Activated naive CD4-positive, alpha-beta T cell treated with anti-CD3 and anti-CD28 coated beads, Interleukin-2, amount 50 U/mL, for 16 hours (primary cell): ENCODE results near the gene ZNF888.
A peak's percentile ranks its signal among the peaks of the same experiment; 100 is the strongest.
"Not testable (repeated sequence)": the region's sequence is repeated elsewhere in the genome, so short reads cannot be mapped to it uniquely, and the experiment has no call there.

Experiments used
- DNase-seq: peaks from one replicate; pipeline ENCODE4 v3.0.0-alpha.2; 2020

The ZNF888 gene

GRCh38 chr19:52922841-52923777 lies at the start of gene ZNF888:
ZNF888 (minus strand) TSS chr19:52923428; CDS start chr19:52917873, 5,555 bp downstream.
- DNase-seq, result peak; percentile 74

- no peak for DNase-seq
These were observed 44.5 kb upstream of the ZNF888 start for GRCh38 chr19:52967772-52968171.

- DNase-seq, result peak; percentile 15
These were observed 40.0 kb upstream of the ZNF888 start for GRCh38 chr19:52963247-52963618.

- DNase-seq, result peak; percentile 99
These were observed 39.4 kb upstream of the ZNF888 start, which contains the start of gene ZNF816 for GRCh38 chr19:52962394-52963246. ZNF816 (minus strand) TSS chr19:52962881; CDS start chr19:52956089, 6,792 bp downstream.

- no peak for DNase-seq
These were observed 38.8 kb upstream of the ZNF888 start for GRCh38 chr19:52961981-52962380.

- DNase-seq, result no peak
These were observed 36.5 kb upstream of the ZNF888 start for GRCh38 chr19:52959613-52960295.

GRCh38 chr19:52957591-52957990 lies 34.4 kb upstream of the ZNF888 start:
- DNase-seq, result no peak

GRCh38 chr19:52956917-52957316 lies 33.7 kb upstream of the ZNF888 start:
- no peak for DNase-seq

- DNase-seq, result no peak
These were observed 26.2 kb upstream of the ZNF888 start for GRCh38 chr19:52949422-52949821.

GRCh38 chr19:52948025-52948770 lies 25.0 kb upstream of the ZNF888 start:
- DNase-seq, result no peak

- DNase-seq, result no peak
These were observed 23.4 kb upstream of the ZNF888 start for GRCh38 chr19:52946322-52947310.

GRCh38 chr19:52945652-52946321 lies 22.6 kb upstream of the ZNF888 start:
- no peak for DNase-seq

- DNase-seq, result not testable (repeated sequence)
These were observed 21.7 kb upstream of the ZNF888 start for GRCh38 chr19:52944703-52945493.

GRCh38 chr19:52943884-52944643 lies 20.8 kb upstream of the ZNF888 start:
- DNase-seq, result no peak

GRCh38 chr19:52943134-52943883 lies 20.1 kb upstream of the ZNF888 start:
- no peak for DNase-seq

- DNase-seq, result peak; percentile 89
These were observed 19.3 kb upstream of the ZNF888 start for GRCh38 chr19:52942386-52943133.

GRCh38 chr19:52941941-52942385 lies 18.7 kb upstream of the ZNF888 start:
- DNase-seq, result peak; percentile 27
